HepG2 (cell line): ENCODE data around the gene OTUD1. TPM values are rescaled to one million over a fixed set of nuclear protein-coding genes. Genes with fewer than 3 reads are reported as not detected.

Experiments used
- ATAC-seq: fragments of 200-7000 bp; cut with Tn5 transposase; 3 replicates; pipeline ENCODE4 v1.9.1; 2020; ENCODE audit warnings: mild to moderate bottlenecking, moderate library complexity
- BruUV-seq: library from RNA; stranded (reverse); fragments of 400-500 nt; replicated peaks from 2 replicates; lab custom pipeline; 2021; lab: Mats Ljungman, UMichigan
- CTCF ChIA-PET: fragments of 300-600 bp; formaldehyde crosslinking; extraction: SDS; loops from one replicate; lab custom pipeline; 2021; ENCODE audit warnings: low total read pairs, inconsistent platforms, low intra/inter-chr PET ratio; lab: Yijun Ruan, JAX
- POLR2A ChIA-PET: fragments of 350-600 bp; sonication (Branson Sonifier 250); formaldehyde crosslinking; loops from one replicate; lab custom pipeline; 2020; ENCODE audit warnings: antibody characterized with exemption, inconsistent platforms; lab: Yijun Ruan, JAX
- DNase-seq: peaks from one replicate; pipeline ENCODE4 v3.0.0-alpha.2; 2015; ENCODE audit warnings: low spot score
- FAIRE-seq: peaks from 3 replicates; lab custom pipeline; 2011; peaks lifted over from hg19 to GRCh38; lab: Jason Lieb, UNC
- H2AFZ ChIP-seq: one replicate; pipeline ENCODE4 v1.6.1; 2011; ENCODE audit warnings: low read length, inconsistent platforms
- H3K27ac ChIP-seq: fragments of 300-600 bp; 3 replicates; pipeline ENCODE4 v1.8.0; 2011; ENCODE audit warnings: mixed run types, mild to moderate bottlenecking, mixed read lengths, low read length, inconsistent platforms; ENCODE audit not compliant: insufficient read depth; ENCODE audit errors: extremely low read length
- H3K27me3 ChIP-seq, 2 experiments: fragments of 200-600 bp in 1 of 2; 2 replicates in 1 of 2; 3 replicates in 1 of 2; pipeline versions ENCODE4 v1.6.0 to v1.8.0; 2011; ENCODE audit warnings: low read length in 2 of 2, mild to moderate bottlenecking in 2 of 2, moderate library complexity in 2 of 2, inconsistent platforms in 1 of 2; ENCODE audit not compliant: insufficient read depth in 2 of 2, control insufficient read depth in 1 of 2
- H3K36me3 ChIP-seq, 2 experiments: fragments of 200-600 bp in 1 of 2; replicated peaks in 1 of 2; 2 replicates in 1 of 2; 3 replicates in 1 of 2; pipeline versions ENCODE4 v1.5.1 to v1.8.0; 2011; ENCODE audit warnings: low read length in 2 of 2, inconsistent platforms in 1 of 2; ENCODE audit not compliant: insufficient read depth in 2 of 2, control insufficient read depth in 1 of 2
- H3K4me1 ChIP-seq: 2 replicates; pipeline ENCODE4 v1.5.1; 2012; ENCODE audit warnings: low read length, inconsistent platforms; ENCODE audit not compliant: insufficient read depth
- H3K4me2 ChIP-seq: 2 replicates; pipeline ENCODE4 v1.6.0; 2011; ENCODE audit warnings: low read depth, low read length, inconsistent platforms
- H3K4me3 ChIP-seq, 3 experiments: fragments of 200-600 bp in 1 of 3; sonication (generic), shearing (Covaris generic) in 1 of 3; replicated peaks in 1 of 3; 2 replicates each; pipeline ENCODE4 v1.5.1; 2011 to 2016; ENCODE audit warnings: low read length in 3 of 3, inconsistent platforms in 2 of 3, low read depth in 2 of 3, mild to moderate bottlenecking in 2 of 3, control low read depth in 1 of 3, mixed read lengths in 1 of 3; ENCODE audit not compliant: insufficient read depth in 1 of 3
- H3K79me2 ChIP-seq: one replicate; pipeline ENCODE4 v1.6.1; 2011; ENCODE audit warnings: low read length, inconsistent platforms; ENCODE audit not compliant: insufficient read depth
- H3K9ac ChIP-seq: 2 replicates; pipeline ENCODE4 v1.6.0; 2011; ENCODE audit warnings: mild to moderate bottlenecking, low read depth, low read length, inconsistent platforms; ENCODE audit not compliant: insufficient read depth
- H3K9me3 ChIP-seq: 2 replicates; pipeline ENCODE4 v1.5.1; 2012; ENCODE audit warnings: mild to moderate bottlenecking, low read length
- H4K20me1 ChIP-seq: 2 replicates; pipeline ENCODE4 v1.6.0; 2011; ENCODE audit warnings: inconsistent platforms, mild to moderate bottlenecking, low read length, moderate library complexity; ENCODE audit not compliant: insufficient read depth
- AHR ChIP-seq: IDR thresholded peaks from 2 replicates; pipeline ENCODE4 v1.6.1; 2018; ENCODE audit warnings: missing genetic modification reagents, missing compliant biosample characterization
- EHMT2 ChIP-seq: fragments of 200-600 bp; sonication (generic); IDR thresholded peaks from 2 replicates; pipeline ENCODE4 v1.7.0; 2017; ENCODE audit warnings: antibody characterized with exemption, low read depth, low read length, borderline replicate concordance
- HNF4G ChIP-seq, 2 experiments: sonication (generic) in 1 of 2; formaldehyde crosslinking in 1 of 2; IDR thresholded peaks; 2 replicates each; pipeline versions ENCODE4 v1.4.0 to v1.6.1; 2011 to 2020; ENCODE audit warnings: borderline replicate concordance in 2 of 2, low read depth in 2 of 2, mild to moderate bottlenecking in 2 of 2, low read length in 1 of 2, missing genetic modification reagents in 1 of 2, moderate library complexity in 1 of 2
- HNRNPH1 ChIP-seq: fragments of 200-400 bp; formaldehyde crosslinking; optimal IDR thresholded peaks from 2 replicates; pipeline ENCODE3; 2017; ENCODE audit warnings: mild to moderate bottlenecking, low read depth, low read length
- KDM1A ChIP-seq: IDR thresholded peaks from 2 replicates; pipeline ENCODE4 v1.6.1; 2016; ENCODE audit warnings: missing compliant biosample characterization
- MYC ChIP-seq: sonication (generic); formaldehyde crosslinking; IDR thresholded peaks from 2 replicates; pipeline ENCODE4 v1.9.0; 2021; ENCODE audit warnings: missing genetic modification reagents, borderline replicate concordance
- NR1H2 ChIP-seq: sonication (generic); formaldehyde crosslinking; IDR thresholded peaks from 2 replicates; pipeline ENCODE4 v1.8.1; 2022; ENCODE audit warnings: low read depth, missing genetic modification reagents, borderline replicate concordance
- NR2F6 ChIP-seq, 2 experiments: IDR thresholded peaks; 2 replicates each; pipeline ENCODE4 v1.6.1; 2016; ENCODE audit warnings: antibody characterized with exemption in 1 of 2, mild to moderate bottlenecking in 1 of 2
- PCBP1 ChIP-seq: fragments of 200-400 bp; formaldehyde crosslinking; IDR thresholded peaks from 2 replicates; pipeline ENCODE4 v1.6.1; 2017; ENCODE audit warnings: mild to moderate bottlenecking, low read depth, low read length, borderline replicate concordance
- PHF21A ChIP-seq: sonication (generic); formaldehyde crosslinking; IDR thresholded peaks from 2 replicates; pipeline ENCODE4 v1.5.0; 2020; ENCODE audit warnings: mild to moderate bottlenecking, missing genetic modification reagents
- SAP130 ChIP-seq: IDR thresholded peaks from 2 replicates; pipeline ENCODE4 v1.6.1; 2016; ENCODE audit warnings: low read depth
- ZNF616 ChIP-seq: sonication (generic); formaldehyde crosslinking; IDR thresholded peaks from 2 replicates; pipeline ENCODE4 v1.5.0; 2020; ENCODE audit warnings: low read depth, mild to moderate bottlenecking, missing genetic modification reagents
- ZNF713 ChIP-seq: sonication (generic); formaldehyde crosslinking; IDR thresholded peaks from 2 replicates; pipeline ENCODE4 v1.4.0; 2020; ENCODE audit warnings: mild to moderate bottlenecking, missing genetic modification reagents
- ZNF839 ChIP-seq: sonication (generic); formaldehyde crosslinking; IDR thresholded peaks from 2 replicates; pipeline ENCODE4 v1.4.0; 2020; ENCODE audit warnings: missing genetic modification reagents, mild to moderate bottlenecking, borderline replicate concordance
- WGBS: methylation state at CpG from one replicate; pipeline ENCODE4 v1.1.6; 2017; ENCODE audit warnings: low lambda C conversion rate; 5-methylcytosine and 5-hydroxymethylcytosine counted together
- in situ Hi-C: cut with HindIII; loops from 2 replicates; pipeline ENCODE4 v1.10.0; 2017; ENCODE audit warnings: low pct_unique_long_range_greater_than_20kb; ENCODE audit not compliant: extremely low pct_ligation_motif_present
- intact Hi-C: fragments of 100-400 bp; cut with micrococcal nuclease; formaldehyde crosslinking; loops from one replicate; pipeline ENCODE4 v1.10.0; 2022; ENCODE audit not compliant: unreplicated experiment
- polyA plus RNA-seq, 8 experiments: library from polyadenylated mRNA; depleted of rRNA in 3 of 8; stranded (reverse) in 7 of 8; unstranded in 1 of 8; fragments of >200 nt; fragmentation: Illumina TruSeq in 4 of 8; extraction: Trizol in 4 of 8; gene quantifications; 2 replicates each; pipeline versions ENCODE4 v1.2.1 to v1.2.3, GENCODE V29; 2011 to 2016; ENCODE audit warnings: low read depth in 4 of 8, missing spikeins in 1 of 8, mixed read lengths in 1 of 8; ENCODE audit not compliant: insufficient read depth in 1 of 8
- total RNA-seq, 5 experiments: library from RNA; depleted of rRNA; stranded (reverse); fragments of >200 nt; fragmentation: Illumina TruSeq; extraction: Trizol; gene quantifications; 2 replicates each; pipeline ENCODE4 v1.2.3, GENCODE V29; 2016; ENCODE audit warnings: low read depth in 1 of 5
- TF ChIP-seq, protein P1 (sequence below): sonication (generic); formaldehyde crosslinking; IDR thresholded peaks from 2 replicates; pipeline ENCODE4 v1.4.0; 2020; ENCODE audit warnings: missing genetic modification reagents
- TF ChIP-seq, protein P2 (sequence below): sonication (generic); formaldehyde crosslinking; IDR thresholded peaks from 2 replicates; pipeline ENCODE4 v1.5.1; 2020; ENCODE audit warnings: missing genetic modification reagents, mild to moderate bottlenecking, borderline replicate concordance

Gene OTUD1
- total and polyA plus RNA-seq, 2 of the 13 experiments (the other 11 are each of a cell fraction or from before 2014, with no cell fraction given) = 1.2 to 1.4 TPM

- Histone ChIP-seq H3K9ac (no peak overlapping the region), H3K27ac (no peak overlapping the region)
- no peak for FAIRE-seq
- no TSS peak for BruUV-seq
- DNase-seq = no peak
- no peak for ATAC-seq
- no peak for TF ChIP-seq MYC
- no peak for TF ChIP-seq NR2F6 (IDR thresholded peaks at IDR 0.05)
- no peak for TF ChIP-seq NR2F6 (CRISPR knock-in tag; IDR thresholded peaks at IDR 0.05)
- no peak for TF ChIP-seq SAP130 (CRISPR knock-in tag)
- TF ChIP-seq, protein P1, sequence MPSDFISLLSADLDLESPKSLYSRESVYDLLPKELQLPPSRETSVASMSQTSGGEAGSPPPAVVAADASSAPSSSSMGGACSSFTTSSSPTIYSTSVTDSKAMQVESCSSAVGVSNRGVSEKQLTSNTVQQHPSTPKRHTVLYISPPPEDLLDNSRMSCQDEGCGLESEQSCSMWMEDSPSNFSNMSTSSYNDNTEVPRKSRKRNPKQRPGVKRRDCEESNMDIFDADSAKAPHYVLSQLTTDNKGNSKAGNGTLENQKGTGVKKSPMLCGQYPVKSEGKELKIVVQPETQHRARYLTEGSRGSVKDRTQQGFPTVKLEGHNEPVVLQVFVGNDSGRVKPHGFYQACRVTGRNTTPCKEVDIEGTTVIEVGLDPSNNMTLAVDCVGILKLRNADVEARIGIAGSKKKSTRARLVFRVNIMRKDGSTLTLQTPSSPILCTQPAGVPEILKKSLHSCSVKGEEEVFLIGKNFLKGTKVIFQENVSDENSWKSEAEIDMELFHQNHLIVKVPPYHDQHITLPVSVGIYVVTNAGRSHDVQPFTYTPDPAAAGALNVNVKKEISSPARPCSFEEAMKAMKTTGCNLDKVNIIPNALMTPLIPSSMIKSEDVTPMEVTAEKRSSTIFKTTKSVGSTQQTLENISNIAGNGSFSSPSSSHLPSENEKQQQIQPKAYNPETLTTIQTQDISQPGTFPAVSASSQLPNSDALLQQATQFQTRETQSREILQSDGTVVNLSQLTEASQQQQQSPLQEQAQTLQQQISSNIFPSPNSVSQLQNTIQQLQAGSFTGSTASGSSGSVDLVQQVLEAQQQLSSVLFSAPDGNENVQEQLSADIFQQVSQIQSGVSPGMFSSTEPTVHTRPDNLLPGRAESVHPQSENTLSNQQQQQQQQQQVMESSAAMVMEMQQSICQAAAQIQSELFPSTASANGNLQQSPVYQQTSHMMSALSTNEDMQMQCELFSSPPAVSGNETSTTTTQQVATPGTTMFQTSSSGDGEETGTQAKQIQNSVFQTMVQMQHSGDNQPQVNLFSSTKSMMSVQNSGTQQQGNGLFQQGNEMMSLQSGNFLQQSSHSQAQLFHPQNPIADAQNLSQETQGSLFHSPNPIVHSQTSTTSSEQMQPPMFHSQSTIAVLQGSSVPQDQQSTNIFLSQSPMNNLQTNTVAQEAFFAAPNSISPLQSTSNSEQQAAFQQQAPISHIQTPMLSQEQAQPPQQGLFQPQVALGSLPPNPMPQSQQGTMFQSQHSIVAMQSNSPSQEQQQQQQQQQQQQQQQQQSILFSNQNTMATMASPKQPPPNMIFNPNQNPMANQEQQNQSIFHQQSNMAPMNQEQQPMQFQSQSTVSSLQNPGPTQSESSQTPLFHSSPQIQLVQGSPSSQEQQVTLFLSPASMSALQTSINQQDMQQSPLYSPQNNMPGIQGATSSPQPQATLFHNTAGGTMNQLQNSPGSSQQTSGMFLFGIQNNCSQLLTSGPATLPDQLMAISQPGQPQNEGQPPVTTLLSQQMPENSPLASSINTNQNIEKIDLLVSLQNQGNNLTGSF (CRISPR knock-in tag) = no peak
- no peak for TF ChIP-seq ZNF713
- TF ChIP-seq HNRNPH1 = no peak
- TF ChIP-seq PCBP1 = no peak
- TF ChIP-seq, protein P2, sequence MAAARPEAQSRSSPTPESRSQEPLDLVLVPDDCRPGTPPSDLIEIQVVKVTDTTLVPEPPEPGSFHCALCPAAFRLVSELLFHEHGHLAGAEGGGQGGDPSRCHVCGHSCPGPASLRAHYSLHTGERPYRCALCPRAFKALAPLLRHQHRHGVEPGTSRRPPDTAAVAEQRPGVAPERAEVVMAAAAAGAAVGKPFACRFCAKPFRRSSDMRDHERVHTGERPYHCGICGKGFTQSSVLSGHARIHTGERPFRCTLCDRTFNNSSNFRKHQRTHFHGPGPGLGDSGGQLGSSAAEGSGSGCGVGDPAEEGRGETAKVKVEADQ (CRISPR knock-in tag) = no peak
- TF ChIP-seq HNF4G (IDR thresholded peaks at IDR 0.05; ENCODE audit: borderline replicate concordance, low read depth, low read length) = no peak
- TF ChIP-seq HNF4G (CRISPR knock-in tag; IDR thresholded peaks at IDR 0.05; ENCODE audit: borderline replicate concordance, low read depth) = no peak
- no peak for TF ChIP-seq EHMT2
- TF ChIP-seq KDM1A (CRISPR knock-in tag) = no peak
- no peak for TF ChIP-seq ZNF839
- TF ChIP-seq ZNF616 (CRISPR knock-in tag) = no peak
- no peak for TF ChIP-seq AHR (CRISPR knock-in tag)
- TF ChIP-seq PHF21A (CRISPR knock-in tag) = no peak
- no peak for TF ChIP-seq NR1H2
- TF ChIP-seq, all 625 proteins: peak for 0
- WGBS = 9% methylated on average over 3 of the region's 3 CpGs
- Histone ChIP-seq H3K4me1 (no peaks in the 10 kb centered on the region), H3K79me2 (no peaks in the 10 kb centered on the region), H3K4me2 (no peak overlapping the region), H3K9me3 (no peaks in the 10 kb centered on the region), H3K36me3 (no peaks in the 10 kb centered on the region), H3K4me3 (no peak overlapping the region), H2AFZ (no peak overlapping the region), H4K20me1 (no peaks in the 10 kb centered on the region), H3K27me3 (no peaks in the 10 kb centered on the region)
- in situ Hi-C loops (no loop called here), intact Hi-C loops (no loop called here)
- ChIA-PET CTCF (no interaction called here), POLR2A (no interaction called here)
Observed at GRCh38 chr10:23481363-23481961, 42.6 kb downstream of the OTUD1 start.
